Hematopoietic multipotent progenitor cell (in vitro differentiated cells): Measurements from ENCODE around the gene APC2. TPM values are rescaled to one million over a fixed set of nuclear protein-coding genes. Genes with fewer than 3 reads are reported as not detected.

ENCODE experiments used
- DNase-seq, 3 donors: peaks; one replicate each; pipeline ENCODE4 v3.0.0-alpha.2; 2011 to 2015; ENCODE audit warnings: low read depth in 2 of 3, low spot score in 2 of 3
- total RNA-seq: library from RNA; depleted of rRNA; stranded (reverse); fragments of >200 nt; gene quantifications from one replicate; pipeline ENCODE4 v1.2.3, GENCODE V29; 2012

The APC2 gene, protein sequence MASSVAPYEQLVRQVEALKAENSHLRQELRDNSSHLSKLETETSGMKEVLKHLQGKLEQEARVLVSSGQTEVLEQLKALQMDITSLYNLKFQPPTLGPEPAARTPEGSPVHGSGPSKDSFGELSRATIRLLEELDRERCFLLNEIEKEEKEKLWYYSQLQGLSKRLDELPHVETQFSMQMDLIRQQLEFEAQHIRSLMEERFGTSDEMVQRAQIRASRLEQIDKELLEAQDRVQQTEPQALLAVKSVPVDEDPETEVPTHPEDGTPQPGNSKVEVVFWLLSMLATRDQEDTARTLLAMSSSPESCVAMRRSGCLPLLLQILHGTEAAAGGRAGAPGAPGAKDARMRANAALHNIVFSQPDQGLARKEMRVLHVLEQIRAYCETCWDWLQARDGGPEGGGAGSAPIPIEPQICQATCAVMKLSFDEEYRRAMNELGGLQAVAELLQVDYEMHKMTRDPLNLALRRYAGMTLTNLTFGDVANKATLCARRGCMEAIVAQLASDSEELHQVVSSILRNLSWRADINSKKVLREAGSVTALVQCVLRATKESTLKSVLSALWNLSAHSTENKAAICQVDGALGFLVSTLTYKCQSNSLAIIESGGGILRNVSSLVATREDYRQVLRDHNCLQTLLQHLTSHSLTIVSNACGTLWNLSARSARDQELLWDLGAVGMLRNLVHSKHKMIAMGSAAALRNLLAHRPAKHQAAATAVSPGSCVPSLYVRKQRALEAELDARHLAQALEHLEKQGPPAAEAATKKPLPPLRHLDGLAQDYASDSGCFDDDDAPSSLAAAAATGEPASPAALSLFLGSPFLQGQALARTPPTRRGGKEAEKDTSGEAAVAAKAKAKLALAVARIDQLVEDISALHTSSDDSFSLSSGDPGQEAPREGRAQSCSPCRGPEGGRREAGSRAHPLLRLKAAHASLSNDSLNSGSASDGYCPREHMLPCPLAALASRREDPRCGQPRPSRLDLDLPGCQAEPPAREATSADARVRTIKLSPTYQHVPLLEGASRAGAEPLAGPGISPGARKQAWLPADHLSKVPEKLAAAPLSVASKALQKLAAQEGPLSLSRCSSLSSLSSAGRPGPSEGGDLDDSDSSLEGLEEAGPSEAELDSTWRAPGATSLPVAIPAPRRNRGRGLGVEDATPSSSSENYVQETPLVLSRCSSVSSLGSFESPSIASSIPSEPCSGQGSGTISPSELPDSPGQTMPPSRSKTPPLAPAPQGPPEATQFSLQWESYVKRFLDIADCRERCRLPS (N-terminal part only)
- total RNA-seq = 0.27 TPM

DNA sequence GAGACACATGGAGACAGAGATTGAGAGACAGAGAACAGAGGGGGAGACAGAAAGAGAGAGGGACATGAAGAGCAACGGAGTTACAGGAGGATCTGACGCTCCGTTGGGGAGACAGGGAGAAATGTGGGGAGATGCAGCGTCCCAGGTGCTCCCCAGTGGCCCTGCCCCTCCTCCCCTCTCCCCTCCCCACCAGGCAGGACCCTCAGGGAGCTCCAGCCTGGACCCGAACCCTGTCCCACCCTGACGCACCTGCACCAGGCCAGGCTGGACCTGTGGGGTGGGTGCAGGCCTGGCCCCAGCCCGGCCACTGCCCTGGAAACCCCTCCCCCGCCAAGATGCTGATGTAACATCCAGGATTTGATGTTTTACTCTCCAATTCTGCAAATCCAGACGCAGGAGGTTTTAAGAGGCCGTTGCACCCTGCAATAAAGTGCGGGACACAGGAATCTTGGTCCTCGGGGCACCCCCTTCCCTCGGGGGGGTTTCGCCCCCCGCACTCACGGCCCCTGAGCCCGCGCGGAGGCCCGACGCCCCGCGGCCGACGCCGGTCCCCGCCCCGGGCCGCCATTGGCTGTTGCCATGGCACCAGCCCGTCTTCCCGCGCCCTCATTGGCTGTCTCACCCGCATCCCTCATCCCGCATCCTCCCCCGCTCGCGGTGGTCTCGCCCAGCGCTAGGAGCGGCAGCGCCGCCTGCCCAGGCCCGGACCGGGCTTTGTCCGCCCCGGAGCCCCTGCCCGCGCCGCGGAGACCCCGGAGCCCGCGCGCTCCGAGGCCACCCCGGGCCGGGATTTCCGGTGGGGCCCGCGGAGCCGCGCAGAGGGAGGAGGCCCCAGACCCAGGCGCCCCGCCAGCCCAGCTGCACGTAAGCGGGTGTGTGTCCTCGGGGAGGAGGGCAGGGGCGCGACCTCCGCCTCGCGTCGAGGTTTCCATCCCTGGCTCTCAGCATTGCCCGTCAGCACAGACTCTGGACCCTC, at the start of gene APC2:
Gene APC2, plus strand, starts transcription at position 655 of the 976 bp plus-strand sequence. CDS start 2,881 bp downstream, outside the sequence.
- peak in 1 of 3 donors; percentile 41 for DNase-seq

DNA sequence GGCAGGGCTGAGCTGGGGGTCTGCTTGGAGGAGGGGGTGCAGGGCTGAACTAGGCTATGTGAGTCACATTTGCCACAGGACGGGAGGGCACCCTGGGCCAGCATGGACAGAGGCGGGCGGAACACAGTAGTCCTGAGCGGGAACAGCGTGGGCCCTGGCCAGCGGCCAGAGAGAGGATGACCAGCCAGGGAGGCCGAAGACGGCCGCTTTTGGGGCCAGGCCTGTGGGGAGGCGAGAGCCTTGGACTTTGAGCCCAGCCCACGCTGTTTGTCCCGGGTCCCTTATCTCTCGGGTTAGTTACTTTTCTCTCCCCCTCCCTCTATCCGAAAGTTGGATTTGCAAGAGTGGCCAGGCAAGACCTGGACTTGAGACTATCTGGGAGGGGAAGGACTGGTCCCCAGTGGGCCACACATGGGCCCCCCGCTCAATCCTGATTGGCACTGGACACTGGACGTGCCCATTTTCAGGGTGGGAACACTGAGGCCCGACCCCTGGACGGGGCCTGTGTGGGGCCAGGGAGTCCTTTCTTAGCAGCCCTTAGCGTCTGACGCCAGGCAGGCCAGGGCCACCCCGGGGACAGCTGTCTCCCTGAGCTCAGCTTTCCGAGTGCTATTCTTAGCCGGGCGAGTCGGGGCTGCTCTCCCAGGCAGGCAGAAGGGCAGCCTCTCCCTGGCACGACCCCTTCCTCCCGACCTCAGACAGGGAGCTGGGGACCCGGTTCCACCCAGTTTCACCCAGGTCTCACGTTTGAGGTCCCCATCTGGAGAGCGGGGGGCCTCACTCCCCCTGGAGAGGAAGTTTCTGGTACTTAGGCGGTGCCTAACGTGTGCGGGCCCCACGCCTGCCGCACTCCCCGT, 49.4 kb upstream of the APC2 start:
- peak in 1 of 3 donors; percentile 21 for DNase-seq

GRCh38 chr19:1401138-1401888, 48.6 kb upstream of the APC2 start, which contains the start of gene GAMT:
TSS of gene GAMT (minus strand) at chr19:1401542. CDS start at chr19:1401476, 66 bp downstream.
- DNase-seq = peak in 1 of 3 donors; percentile 45

DNA sequence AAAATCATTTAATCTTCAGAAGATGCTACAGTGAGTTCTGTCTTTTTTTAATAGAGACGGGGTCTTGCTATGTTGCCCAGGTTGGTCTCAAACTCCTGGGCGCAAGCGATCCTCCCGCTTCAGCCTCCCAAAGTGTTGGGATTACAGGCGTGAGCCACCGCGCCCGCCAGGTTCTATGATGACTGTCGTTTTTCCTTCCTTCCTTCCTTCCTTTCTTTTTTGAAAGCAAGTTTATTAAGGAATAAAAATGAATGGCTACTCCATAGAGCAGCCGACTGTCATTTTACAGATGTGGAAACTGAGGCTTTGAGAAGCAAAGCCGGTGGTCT, 48.1 kb upstream of the APC2 start:
- DNase-seq = no peak

- DNase-seq = no peak
Observed at GRCh38 chr19:1402411-1403070, 47.4 kb upstream of the APC2 start.

- DNase-seq = peak; percentile 99
Observed at GRCh38 chr19:1406774-1407527, 43.0 kb upstream of the APC2 start.

GRCh38 chr19:1407528-1408299, 42.2 kb upstream of the APC2 start, which contains the start of gene DAZAP1:
TSS of gene DAZAP1 (plus strand) at chr19:1407586. CDS start at chr19:1407774, 188 bp downstream.
- peak in 1 of 3 donors; percentile 28 for DNase-seq

GRCh38 chr19:1408300-1409203, 41.4 kb upstream of the APC2 start:
- peak; percentile 24 to 57 (median 53) for DNase-seq

GRCh38 chr19:1409204-1410005, 40.5 kb upstream of the APC2 start:
- DNase-seq = no peak

GRCh38 chr19:1410136-1410786, 39.7 kb upstream of the APC2 start:
- no peak for DNase-seq

DNA sequence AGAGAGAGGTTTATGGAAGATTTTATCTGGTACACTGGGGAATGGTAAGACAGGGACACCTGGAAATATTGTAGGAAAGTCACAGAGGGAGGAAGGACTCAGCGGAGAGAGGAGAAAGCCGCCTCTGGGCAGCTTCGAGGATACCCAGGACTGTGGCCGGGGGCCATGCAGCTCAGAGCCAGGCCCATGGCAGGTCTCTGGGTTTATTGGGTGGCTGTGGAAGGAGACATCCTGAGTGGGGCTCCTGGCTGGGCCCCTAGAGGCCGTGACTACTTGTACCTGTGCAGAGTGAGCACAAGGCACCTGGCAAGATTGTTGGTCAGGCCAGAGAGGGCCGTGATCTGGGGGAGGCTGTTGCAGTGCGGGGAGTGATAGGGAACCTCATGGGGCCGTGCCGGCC, 39.1 kb upstream of the APC2 start:
- no peak for DNase-seq

GRCh38 chr19:1411255-1412191, 38.4 kb upstream of the APC2 start:
- no peak for DNase-seq
